Bronchial smooth muscle cell (primary cell): ENCODE data around the gene SFXN1. TPM values are rescaled to one million over a fixed set of nuclear protein-coding genes. Genes with fewer than 3 reads are reported as not detected.

Experiments
- total RNA-seq: library from RNA; depleted of rRNA; stranded (reverse); fragments of >200 nt; gene quantifications from 2 replicates; pipeline ENCODE4 v1.2.1, GENCODE V29; 2014

Gene SFXN1, protein sequence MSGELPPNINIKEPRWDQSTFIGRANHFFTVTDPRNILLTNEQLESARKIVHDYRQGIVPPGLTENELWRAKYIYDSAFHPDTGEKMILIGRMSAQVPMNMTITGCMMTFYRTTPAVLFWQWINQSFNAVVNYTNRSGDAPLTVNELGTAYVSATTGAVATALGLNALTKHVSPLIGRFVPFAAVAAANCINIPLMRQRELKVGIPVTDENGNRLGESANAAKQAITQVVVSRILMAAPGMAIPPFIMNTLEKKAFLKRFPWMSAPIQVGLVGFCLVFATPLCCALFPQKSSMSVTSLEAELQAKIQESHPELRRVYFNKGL
- total RNA-seq = 40.0 and 107 TPM in 2 replicates

DNA sequence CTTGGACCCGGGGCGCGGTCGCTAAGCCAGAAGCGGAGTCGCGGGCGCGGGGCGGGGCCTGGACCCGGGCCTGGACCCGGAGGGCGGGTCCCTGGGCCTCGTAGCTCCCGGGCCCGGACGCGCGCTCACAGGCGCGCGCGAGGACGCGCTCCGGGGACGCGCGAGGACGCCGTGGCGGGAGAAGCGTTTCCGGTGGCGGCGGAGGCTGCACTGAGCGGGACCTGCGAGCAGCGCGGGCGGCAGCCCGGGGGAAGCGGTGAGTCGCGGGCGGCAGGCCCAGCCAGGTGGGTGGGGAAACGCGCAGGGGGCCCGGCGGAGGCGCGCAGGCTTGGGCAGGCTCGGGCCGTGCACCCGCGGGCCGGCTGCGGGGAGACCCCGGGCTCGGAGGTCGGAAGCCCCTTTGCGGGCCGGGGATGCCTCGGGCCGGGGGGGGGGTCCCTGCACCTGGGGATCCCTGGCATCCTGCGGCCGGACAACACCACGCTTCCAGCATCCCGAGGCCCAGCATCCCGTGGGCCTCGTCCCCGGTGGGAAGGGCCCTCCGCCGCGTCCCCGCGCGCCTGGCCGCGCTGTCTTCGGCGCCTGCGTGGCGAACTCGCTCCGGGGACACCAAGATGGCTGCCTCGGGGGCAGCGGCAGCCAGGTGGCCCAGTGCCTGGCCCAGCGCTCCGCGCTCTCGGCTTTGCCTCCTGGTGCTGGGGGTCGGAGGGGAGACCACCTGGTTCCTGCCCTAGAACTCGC, at the start of gene SFXN1:
SFXN1 (plus strand) TSS at position 177 of the 741 bp plus-strand sequence. CDS start 13,544 bp downstream, outside the sequence.

DNA sequence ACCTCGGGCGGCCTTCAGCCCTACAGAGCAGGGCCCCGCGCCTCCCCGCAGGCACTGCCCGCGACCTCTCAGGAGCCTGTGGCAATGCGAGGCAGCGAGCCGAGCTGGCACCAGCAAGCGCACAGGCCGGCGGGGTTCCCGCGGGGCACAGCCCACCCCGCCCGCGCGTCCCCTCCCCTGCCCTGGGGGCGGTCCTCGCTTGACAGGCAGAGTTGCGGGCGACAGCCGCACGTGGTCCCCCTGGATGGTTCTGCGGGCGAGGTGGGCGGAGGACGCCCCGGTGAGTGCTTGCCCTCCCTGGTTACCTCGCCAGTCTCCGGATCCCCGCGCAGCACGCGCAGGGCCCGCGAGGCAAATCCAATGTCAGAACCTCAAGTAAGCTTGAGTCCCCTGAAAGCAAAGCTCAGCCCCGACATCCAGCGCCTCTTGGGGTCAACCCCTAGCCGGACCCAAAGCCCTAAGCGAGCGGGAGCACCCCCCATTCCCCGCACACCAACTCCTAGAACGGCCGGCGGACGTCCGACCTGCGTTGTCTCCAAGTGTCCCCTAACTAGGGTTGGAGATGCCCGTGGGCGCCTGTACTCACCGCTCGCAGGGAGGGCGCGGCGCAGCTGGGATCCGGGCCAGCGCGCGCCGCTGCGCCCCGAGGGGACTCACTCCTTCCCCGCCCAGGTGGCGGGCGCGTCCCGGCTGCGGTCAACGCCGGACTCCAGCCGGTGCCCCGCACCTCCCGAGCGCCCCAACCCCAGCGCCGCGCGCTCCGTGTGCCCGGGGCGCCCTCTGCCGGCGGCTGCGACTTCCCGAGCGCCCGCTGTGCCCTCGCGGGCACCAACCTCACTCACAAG, 34.1 kb upstream of the SFXN1 start, which contains the start of gene DRD1:
DRD1 (minus strand) TSS at position 123 of the 845 bp plus-strand sequence. CDS start 1,083 bp downstream, outside the sequence.

Other genes with a start within 250 kb of the SFXN1 start
- gene DRD1, start 34.4 kb upstream of the SFXN1 start, total RNA-seq = under 0.01 TPM in 1 of 2 replicates, not detected in the other
- under 0.01 TPM in 1 of 2 replicates, not detected in the other for gene HRH2, start 179.5 kb downstream of the SFXN1 start, total RNA-seq